Activated CD8-positive, alpha-beta memory T cell treated with anti-CD3 and anti-CD28 coated beads, Interleukin-2, amount 50 U/mL, for 24 hours (primary cell): Measurements from ENCODE around the gene HAUS5.
"Not testable (repeated sequence)": the region's sequence is repeated elsewhere in the genome, so short reads cannot be mapped to it uniquely, and the experiment has no call there.

Experiments
- DNase-seq: peaks from one replicate; pipeline ENCODE4 v3.0.0-alpha.2; 2020; ENCODE audit errors: extremely low read depth

Gene HAUS5

DNA sequence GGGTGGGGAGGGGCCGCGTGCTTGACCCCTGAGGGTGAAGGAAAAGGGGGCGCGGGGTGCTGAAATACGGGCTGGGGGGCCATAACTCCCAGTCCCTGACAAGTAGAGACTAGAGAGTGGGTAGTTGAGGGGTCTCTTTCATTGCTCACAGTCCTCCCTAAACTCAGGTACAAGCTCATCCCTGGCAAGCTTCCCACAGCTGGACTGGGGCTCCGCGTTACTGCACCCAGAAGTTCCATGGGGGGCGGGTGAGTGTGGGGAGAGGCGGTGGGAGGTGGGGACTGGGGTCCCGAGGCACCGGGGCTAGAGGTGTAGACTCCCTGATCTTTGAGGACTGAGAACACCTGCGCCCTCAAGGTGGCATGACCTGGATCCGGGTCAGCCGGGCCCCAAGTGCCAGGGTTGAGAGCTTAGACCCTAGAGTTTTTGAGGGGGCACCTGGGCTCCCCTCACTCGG is 30.3 kb downstream of the HAUS5 start:
- DNase-seq = no peak

- peak; percentile 42 for DNase-seq
Observed at GRCh38 chr19:35643255-35644205, 31.0 kb downstream of the HAUS5 start.

- DNase-seq = peak; percentile 89
Observed at GRCh38 chr19:35644206-35644986, 31.9 kb downstream of the HAUS5 start.

DNA sequence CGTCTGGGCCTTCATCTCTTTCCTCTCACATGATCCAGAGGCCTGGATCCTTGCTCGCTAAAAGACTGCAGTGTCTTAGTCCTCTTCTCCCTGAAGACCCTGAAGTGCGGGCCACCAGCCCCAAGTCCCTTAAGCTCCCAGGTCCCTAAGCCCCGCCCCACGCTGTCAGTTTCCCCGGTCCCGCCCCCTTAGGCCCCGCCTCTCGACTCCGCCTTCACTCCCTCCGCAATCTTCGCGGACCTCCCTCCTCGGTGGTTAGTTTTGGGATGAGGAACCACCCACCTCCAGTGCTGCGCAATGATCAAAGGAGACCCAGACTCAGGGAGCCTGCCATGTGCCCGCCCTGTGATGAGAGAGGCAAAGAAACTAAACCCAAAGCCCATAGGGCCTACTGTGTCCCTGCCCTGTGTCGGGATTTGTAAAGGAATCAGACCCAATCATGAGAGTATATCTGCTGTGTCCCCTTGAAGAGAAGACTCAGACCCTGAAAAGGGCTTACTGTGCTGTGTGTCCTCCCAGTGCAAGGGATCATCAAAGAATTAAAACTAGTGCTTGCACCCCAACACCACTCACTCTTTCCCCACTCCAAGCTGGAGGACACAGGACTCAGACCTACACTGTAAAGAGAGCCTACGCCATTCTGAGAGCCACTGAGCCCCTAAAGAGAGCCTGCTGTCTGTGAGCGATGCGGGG is 32.6 kb downstream of the HAUS5 start:
- peak; percentile 72 for DNase-seq

- no peak for DNase-seq
Observed at GRCh38 chr19:35645680-35646511, 33.4 kb downstream of the HAUS5 start.

GRCh38 chr19:35648017-35648961 is 35.8 kb downstream of the HAUS5 start, which contains the start of gene COX6B1:
Gene COX6B1 (plus strand): TSS chr19:35648323. CDS start chr19:35651244, 2,921 bp downstream.
- peak; percentile 87 for DNase-seq

GRCh38 chr19:35650581-35650980 is 38.0 kb downstream of the HAUS5 start:
- no peak for DNase-seq

DNA sequence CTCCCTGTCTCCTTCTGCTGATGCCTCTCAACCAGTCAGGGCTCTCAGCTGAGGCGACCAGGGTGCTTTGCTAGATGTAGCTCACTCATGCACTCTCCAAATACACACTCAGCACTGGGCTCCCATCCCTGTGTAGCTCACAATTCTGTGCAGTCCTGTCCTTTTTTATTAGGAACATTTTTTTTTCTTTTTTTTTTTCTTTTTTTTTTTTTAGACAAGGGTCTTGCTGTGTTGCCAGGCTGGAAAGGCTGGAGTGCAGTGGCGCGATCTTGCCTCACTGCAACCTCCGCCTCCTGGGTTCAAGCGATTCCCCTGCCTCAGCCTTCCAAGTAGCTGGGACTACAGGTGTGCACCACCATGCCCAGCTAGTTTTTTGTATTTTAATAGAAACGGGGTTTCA is 42.3 kb downstream of the HAUS5 start:
- DNase-seq = not testable (repeated sequence)

DNA sequence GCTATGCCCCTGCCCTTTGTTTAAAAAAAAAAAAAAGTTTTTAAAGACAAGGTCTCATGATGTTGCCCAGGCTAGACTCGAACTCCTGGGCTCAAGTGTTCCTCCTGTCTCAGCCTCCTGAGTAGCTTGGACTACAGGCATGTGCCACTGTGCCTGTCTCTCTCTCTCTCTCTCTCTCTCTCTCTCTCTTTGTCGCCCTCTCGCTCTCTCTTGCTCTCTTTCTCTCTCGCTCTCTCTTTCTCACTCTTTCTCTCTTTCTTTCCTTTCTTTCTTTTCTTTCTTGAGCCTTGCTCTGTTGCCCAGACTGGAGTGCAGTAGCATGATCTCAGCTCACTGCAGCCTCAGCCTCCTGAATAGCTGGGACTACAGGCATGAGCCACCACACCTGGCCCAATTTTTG is 43.1 kb downstream of the HAUS5 start:
- no peak for DNase-seq

- DNase-seq = no peak
Observed at GRCh38 chr19:35656700-35657099, 44.2 kb downstream of the HAUS5 start.

DNA sequence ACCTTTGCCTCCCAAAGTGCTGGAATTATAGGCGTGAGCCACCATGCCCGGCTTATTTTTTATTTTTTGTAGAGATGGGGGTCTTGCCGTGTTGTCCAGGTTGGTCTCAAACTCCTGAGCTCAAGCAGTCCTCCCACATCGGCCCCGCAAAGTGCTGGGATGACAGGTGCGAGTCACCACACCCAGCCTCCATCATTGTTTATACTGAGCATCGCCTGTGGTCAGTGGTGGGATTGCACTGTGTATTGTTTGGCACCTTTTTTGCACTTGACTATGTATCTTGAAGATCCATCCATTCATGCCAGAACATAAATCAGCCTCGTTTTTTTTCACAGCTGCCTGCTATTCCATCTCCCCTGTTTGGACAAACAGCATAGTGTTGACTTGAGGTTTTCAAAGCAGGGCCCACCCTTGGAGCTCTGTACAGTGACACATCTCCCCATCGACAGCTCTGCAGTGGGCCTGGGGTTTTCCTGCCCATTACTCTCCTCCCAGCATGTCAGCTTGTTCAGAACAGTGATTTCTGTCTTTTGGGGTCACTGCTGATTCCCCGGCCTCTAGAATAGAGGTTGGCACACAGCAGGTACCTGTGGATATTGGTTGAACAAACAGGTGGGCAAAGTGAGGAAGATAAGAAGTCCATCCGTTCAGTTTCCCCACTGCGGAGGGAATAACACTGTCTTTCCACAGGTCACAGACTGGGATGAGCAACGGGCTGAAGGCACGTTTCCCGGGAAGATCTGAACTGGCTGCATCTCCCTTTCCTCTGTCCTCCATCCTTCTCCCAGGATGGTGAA is 45.6 kb downstream of the HAUS5 start:
- DNase-seq = no peak

- no peak for DNase-seq
Observed at GRCh38 chr19:35661995-35662340, 49.4 kb downstream of the HAUS5 start.

- DNase-seq = no peak
Observed at GRCh38 chr19:35663981-35664380, 51.4 kb downstream of the HAUS5 start.

DNA sequence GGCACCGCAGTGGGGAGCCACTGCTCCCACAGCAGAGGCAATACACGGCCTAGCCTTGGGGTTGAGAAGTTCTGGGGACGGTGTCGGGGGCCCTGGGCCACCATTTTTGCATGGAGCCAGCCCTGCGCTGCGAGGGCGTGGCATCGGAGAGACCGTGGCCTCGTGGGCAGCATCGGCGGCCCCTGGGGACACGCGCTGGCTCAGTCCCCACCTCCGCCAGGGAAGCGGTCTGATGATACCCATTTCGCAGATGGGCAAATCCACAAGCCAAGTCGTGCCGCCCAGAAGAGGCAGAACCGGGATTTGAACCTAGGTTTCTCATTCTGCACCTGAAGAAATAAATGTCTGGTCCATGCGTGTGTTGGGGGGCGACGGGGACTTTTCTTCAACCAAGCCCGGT is 52.6 kb downstream of the HAUS5 start:
- no peak for DNase-seq

- DNase-seq = no peak
Observed at GRCh38 chr19:35665604-35666003, 53.1 kb downstream of the HAUS5 start.

- no peak for DNase-seq
Observed at GRCh38 chr19:35666251-35666913, 53.8 kb downstream of the HAUS5 start, which contains the start of gene UPK1A. Gene UPK1A (plus strand): TSS chr19:35666517. CDS start chr19:35666813, 296 bp downstream.

GRCh38 chr19:35669566-35669965 is 57.0 kb downstream of the HAUS5 start:
- no peak for DNase-seq

- no peak for DNase-seq
Observed at GRCh38 chr19:35669974-35670373, 57.4 kb downstream of the HAUS5 start.
